ENCODE measurements around the gene USHBP1. TPM values are rescaled to one million over a fixed set of nuclear protein-coding genes. Genes with fewer than 3 reads are reported as not detected.

Gene USHBP1
- total and polyA plus RNA-seq, 10 of the 15 experiments (the other 5 are each of a cell fraction or from before 2014, with no cell fraction given) = 0.05 to 0.96 (median 0.22) TPM; not detected in 2

- ATAC-seq = no peak
- Histone ChIP-seq H3K9me3 (replicated peaks; ENCODE audit: control insufficient read depth, insufficient read depth, low read length) (no peaks in the 10 kb centered on the region), H3K27ac (ENCODE audit: control insufficient read depth, insufficient read depth) (no peak overlapping the region), H4K20me1 (ENCODE audit: control insufficient read depth, insufficient read depth) (no peaks in the 10 kb centered on the region), H3K4me1 (ENCODE audit: control insufficient read depth, insufficient read depth, low read length) (peaks cover 5% of the 10 kb centered on the region), H3K9ac (ENCODE audit: control insufficient read depth, insufficient read depth, low read length) (no peak overlapping the region), H3K27me3 (replicated peaks in 1 of 2; ENCODE audit: control insufficient read depth in 2 of 2, insufficient read depth in 2 of 2, low read length in 1 of 2) (no peaks in the 10 kb centered on the region), H3K4me2 (ENCODE audit: control insufficient read depth, insufficient read depth) (no peak overlapping the region), H3K79me2 (ENCODE audit: control insufficient read depth, insufficient read depth, low read length) (peaks cover 7% of the 10 kb centered on the region), H2AFZ (ENCODE audit: control insufficient read depth, low read depth, low read length) (no peak overlapping the region), H3K36me3 (ENCODE audit: control insufficient read depth in 2 of 2, insufficient read depth in 2 of 2, low read length in 1 of 2) (peaks cover 0 to 2% of the 10 kb centered on the region in 2 experiments; a peak in 1 of 4 replicates), H3K4me3 (no peak overlapping the region)
- 66% methylated on average over 6 of the region's 6 CpGs for WGBS (ENCODE audit: insufficient coverage, insufficient replicate concordance, low lambda C conversion rate, missing lambda C conversion rate)
- intact Hi-C loops (cut with micrococcal nuclease; ENCODE audit: unreplicated experiment) (no loop called here), in situ Hi-C loops (cut with MboI) (no loop called here)
- FAIRE-seq = no peak
- ChIA-PET CTCF (interaction anchor here (2.9 kb wide), 1 partner anchor 19 kb away, joined by 16 read pairs; no protein-coding TSS in a partner anchor), RAD21 (ENCODE audit: unreplicated experiment) (no interaction called here), SMC1A (ENCODE audit: uncharacterized antibody, unreplicated experiment) (interaction anchor here (1.1 to 1.2 kb wide), 2 partner anchors 14 to 57 kb away, joined by 3 to 4 read pairs; no protein-coding TSS in a partner anchor), POLR2A (interaction anchor here (0.5 kb wide), 2 partner anchors 40 to 68 kb away, joined by 3 read pairs; no protein-coding TSS in a partner anchor)
- DNase-seq (ENCODE audit: low read depth, low spot score) = no peak
- no peak for TF ChIP-seq ZNF24 (IDR thresholded peaks at IDR 0.05)
- no peak for TF ChIP-seq SRF (IDR thresholded peaks at IDR 0.05; ENCODE audit: low read depth in 2 of 2, low read length in 2 of 2)
- TF ChIP-seq JUND (IDR thresholded peaks at IDR 0.05; ENCODE audit: low read depth, low read length) = no peak
- TF ChIP-seq RBBP5 (conservative IDR thresholded peaks at IDR 0.05) = no peak
- TF ChIP-seq NFXL1 (IDR thresholded peaks at IDR 0.05; ENCODE audit: borderline replicate concordance) = no peak
- no peak for TF ChIP-seq ATF7 (IDR thresholded peaks at IDR 0.05; ENCODE audit: low read depth)
- TF ChIP-seq BACH1 (IDR thresholded peaks at IDR 0.05; ENCODE audit: borderline replicate concordance) = no peak
- no peak for TF ChIP-seq ZNF622 (IDR thresholded peaks at IDR 0.05)
- TF ChIP-seq USF2 (IDR thresholded peaks at IDR 0.05; ENCODE audit: borderline replicate concordance, low read depth, low read length) = no peak
- no peak for TF ChIP-seq YBX1 (IDR thresholded peaks at IDR 0.05)
- no peak for TF ChIP-seq STAT1 (conservative IDR thresholded peaks at IDR 0.05)
- no peak for TF ChIP-seq POLR2A (IDR thresholded peaks at IDR 0.05; ENCODE audit: low read depth, low read length)
- TF ChIP-seq HSF1 (IDR thresholded peaks at IDR 0.05; ENCODE audit: low read depth, low read length) = no peak
- BruUV-seq (replicated peaks) = no TSS peak
Measured at GRCh38 chr19:17240826-17241399, 23.6 kb downstream of the USHBP1 start.

All from GM12878 (cell line).